ENCODE results near the gene KRTAP5-3. TPM values are rescaled to one million over a fixed set of nuclear protein-coding genes. Genes with fewer than 3 reads are reported as not detected.
A peak's percentile ranks its signal among the peaks of the same experiment; 100 is the strongest.
"Not testable (repeated sequence)": the region's sequence is repeated elsewhere in the genome, so short reads cannot be mapped to it uniquely, and the experiment has no call there.

KRTAP5-3 gene
- total RNA-seq, 1 experiment from 2014 or later = not detected

DNA sequence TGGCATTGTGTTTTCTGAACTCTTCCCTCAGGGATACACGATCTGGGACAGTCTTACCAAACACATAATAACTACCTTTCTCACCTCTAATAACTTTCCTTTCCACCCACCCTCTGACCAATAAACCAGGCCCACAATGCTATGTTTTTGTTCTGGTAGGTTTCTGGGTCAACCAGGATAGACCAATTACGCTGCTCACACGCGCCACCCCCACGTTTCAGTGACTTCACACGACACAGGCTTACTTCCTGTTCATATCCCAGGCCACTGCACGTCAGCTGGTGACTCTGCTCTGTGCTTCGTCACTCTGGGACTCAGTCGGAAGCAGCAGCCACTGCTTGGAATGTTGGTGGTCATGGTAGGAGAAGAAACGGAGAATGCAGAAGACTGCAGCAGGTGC is 11.2 kb upstream of the KRTAP5-3 start:
- peak; percentile 31 for DNase-seq (ENCODE audit: low read depth)

DNA sequence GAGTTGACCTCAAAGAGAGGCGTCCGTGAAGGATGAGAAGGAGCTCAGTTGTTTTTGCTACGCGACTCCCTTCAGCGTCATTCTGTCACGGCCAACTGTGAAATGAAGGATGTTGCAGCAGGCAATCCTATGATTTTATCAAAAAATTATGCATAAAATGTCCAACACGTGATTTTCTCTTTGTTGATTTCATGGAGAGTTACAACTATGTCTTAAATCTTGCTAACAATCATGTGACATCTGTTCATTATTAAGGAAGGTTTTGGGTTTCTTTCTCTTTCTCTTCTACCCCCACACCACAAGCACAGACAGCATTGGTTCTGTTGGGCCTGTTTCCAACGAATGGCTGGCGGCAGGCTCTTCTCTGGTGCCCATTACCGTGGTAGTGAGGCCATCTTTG is 10.0 kb upstream of the KRTAP5-3 start:
- DNase-seq (ENCODE audit: low read depth) = no peak

DNA sequence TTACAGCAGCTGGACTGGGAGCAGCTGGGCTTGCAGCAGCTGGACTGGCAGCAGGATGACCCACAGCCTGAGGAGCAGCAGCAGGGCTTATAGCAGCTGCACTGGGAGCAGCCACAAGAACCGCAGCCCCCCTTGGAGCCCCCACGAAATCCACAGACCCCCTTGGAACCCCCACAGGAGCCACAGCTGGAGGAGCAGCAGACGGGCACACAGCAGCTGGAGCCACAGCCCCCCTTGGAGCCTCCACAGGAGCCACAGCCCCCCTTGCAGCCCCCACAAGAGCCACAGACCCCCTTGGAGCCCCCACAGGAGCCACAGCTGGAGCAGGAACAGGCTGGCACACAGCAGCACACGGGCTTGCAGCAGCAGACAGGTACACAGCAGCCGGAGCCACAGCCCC is 362 bp downstream of the KRTAP5-3 start:
- not testable (repeated sequence) for DNase-seq (ENCODE audit: low read depth)

DNA sequence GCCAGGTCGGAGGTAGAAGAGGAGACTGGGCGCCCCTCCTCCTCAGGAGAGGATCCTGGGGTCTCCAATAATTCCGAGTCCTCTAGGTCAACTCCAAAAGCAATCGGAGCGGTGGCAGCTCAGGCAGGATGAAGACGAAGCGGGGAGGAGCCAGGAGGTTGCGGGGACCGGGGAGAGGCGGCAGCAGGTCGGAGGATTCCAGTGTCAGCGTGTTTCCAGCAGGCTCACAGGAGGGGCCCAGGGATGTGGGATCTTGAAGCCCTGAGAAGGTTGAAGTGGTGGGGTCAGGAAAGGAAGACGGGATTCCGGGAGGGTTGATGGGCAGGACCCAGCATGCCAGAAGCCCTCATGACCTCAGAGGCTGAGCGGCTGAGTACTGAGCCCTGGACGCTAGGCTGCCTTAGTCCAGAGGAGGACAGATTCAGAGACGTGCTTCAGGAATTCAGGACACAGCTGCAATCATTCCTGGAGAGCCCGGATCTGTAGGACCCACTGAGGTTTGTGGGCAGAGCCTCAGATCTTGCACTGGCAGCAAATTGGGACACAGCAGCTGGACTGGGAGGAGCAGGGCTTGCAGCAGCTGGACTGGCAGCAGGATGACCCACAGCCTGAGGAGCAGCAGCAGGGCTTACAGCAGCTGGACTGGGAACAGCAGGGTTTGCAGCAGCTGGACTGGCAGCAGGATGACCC is 962 bp downstream of the KRTAP5-3 start:
- DNase-seq (ENCODE audit: low read depth) = not testable (repeated sequence)

- DNase-seq (ENCODE audit: low read depth) = not testable (repeated sequence)
Measured at GRCh38 chr11:1605923-1606322, 2.3 kb downstream of the KRTAP5-3 start.

- no peak for DNase-seq (ENCODE audit: low read depth)
Measured at GRCh38 chr11:1604711-1605110, 3.6 kb downstream of the KRTAP5-3 start.

DNA sequence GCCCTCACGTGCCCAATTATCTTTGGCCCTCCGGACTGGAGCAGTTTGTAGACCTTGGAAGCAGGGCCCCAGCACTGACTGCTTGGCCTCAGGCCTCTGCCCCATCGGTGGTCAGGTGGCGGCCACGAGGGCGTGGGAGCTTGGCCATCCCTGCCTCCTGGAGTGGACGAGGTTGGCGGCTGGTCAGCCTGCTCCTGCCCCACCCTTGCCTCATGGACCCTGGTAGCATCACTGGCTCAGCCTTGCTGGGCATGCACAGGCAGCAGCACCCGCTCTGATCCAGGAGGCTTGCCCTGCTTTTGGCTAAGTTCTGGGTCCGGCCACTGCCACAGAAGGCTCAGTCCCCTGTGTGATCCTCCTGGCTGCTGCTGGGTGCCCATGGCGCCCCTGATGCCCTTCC is 4.1 kb downstream of the KRTAP5-3 start:
- no peak for DNase-seq (ENCODE audit: low read depth)

DNA sequence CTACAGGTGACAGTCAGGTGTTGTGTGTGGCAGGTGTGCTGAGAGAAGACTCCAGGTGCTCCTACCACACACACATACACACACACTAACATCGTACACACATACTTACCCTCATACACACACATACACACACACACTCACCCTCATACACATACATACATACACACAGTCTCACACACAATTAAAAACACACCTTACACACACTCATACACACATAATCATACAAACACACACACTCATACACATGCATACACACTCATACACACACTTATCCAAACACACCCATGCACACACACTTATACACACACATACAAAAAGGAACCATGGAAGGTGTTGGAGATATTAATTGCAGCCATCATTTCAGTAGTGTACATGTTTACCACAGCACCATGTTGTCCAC is 4.6 kb downstream of the KRTAP5-3 start:
- no peak for DNase-seq (ENCODE audit: low read depth)

GRCh38 chr11:1601663-1602062 is 6.6 kb downstream of the KRTAP5-3 start:
- DNase-seq (ENCODE audit: low read depth) = not testable (repeated sequence)

DNA sequence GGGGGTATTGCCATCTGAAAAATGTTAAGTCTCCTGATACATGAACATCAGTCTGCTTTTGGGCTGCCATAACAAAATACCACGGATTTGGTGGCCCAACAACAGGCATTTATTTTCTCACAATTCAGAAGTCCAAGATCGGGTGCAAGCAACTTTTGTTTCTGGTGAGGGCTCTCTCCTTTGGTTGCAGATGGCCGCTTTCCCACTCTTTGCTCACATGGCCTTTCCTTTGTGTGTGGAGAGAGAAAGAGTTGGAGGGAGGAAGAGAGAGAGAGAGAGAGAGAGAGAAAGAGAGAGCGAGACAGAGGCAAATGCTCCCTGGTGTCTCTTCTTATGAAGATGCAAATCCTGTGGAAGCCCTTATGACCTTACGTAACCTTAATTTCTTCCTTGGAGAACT is 7.6 kb downstream of the KRTAP5-3 start:
- no peak for DNase-seq (ENCODE audit: low read depth)

GRCh38 chr11:1598816-1599215 is 9.4 kb downstream of the KRTAP5-3 start:
- DNase-seq (ENCODE audit: low read depth) = peak; percentile 19

GRCh38 chr11:1598406-1598805 is 9.9 kb downstream of the KRTAP5-3 start:
- DNase-seq (ENCODE audit: low read depth) = not testable (repeated sequence)

DNA sequence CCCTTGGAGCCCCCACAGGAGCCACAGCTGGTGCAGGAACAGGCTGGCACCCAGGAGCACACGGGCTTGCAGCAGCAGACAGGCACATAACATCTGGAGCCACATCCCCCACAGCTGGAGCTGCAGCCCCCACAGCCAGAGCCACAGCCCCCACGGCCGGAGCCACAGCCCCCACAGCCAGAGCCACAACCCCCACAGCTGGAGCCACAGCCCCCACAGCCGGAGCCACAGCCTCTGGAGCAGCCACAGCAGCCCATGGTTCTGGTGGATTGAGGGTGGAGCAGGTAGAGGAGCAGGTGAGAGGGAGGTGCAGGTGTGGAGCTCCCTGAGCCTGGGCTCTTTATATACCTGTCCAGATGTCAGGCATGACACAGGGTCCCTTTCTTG is 10.3 kb downstream of the KRTAP5-3 start, which contains the start of gene KRTAP5-2:
Gene KRTAP5-2, minus strand, starts transcription at position 301 of the 387 bp plus-strand sequence. Its CDS starts 44 bp downstream, at position 257.
- no peak for DNase-seq (ENCODE audit: low read depth)

DNA sequence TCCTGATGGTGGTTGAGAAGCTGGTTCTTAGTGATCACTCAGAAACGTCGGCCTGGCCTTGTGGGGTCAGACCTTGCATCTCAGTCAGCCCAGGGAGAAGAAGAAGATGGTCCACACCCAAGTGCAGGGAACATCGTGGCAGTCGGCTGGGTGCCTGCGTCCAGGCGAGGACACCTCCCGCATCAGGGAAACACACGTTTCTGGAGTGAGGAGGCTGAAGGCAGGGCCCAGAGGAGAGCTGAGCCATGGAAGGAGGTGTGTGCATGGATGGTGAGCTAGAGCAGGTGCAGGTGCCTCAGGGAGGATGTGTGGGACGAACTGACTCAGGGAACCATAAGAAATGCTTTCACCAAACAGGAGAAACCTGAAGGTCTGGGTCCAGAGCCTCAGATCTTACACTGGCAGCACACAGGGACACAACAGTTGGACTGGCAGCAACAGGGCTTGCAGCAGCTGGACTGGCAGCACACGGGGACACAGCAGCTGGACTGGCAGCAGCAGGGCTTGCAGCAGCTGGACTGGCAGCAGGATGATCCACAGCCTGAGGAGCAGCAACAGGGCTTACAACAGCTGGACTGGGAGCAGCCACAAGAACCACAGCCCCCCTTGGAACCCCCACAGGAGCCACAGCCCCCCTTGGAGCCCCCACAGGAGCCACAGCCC is 10.8 kb downstream of the KRTAP5-3 start:
- no peak for DNase-seq (ENCODE audit: low read depth)

DNA sequence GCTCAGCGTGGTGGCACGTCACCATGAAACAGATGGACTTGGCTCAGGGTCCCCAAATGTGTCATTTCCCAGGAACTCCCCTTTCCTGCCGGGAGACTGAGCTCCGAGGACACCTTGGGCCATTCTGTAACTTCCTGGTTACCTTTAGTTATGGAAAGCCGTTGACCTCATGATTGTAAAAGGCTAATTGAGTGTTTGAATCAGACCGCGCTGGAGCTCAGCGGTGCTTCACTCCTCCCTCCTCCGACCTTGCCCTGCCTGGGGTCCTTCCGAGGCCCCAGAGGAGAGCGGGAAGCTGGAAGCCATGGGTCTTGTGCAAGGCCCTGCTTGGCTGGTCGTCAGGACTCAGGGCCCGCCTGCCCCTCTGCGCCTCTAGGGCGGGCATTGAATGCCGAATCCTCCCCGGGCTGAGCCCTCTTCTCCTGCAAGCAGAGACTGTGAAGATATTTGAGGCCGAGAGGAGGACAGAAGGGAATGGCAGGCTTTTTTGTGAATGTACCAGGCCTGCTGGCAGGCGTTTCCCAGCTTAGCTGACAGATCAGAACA is 11.6 kb downstream of the KRTAP5-3 start:
- not testable (repeated sequence) for DNase-seq (ENCODE audit: low read depth)

GRCh38 chr11:1595994-1596575 is 12.2 kb downstream of the KRTAP5-3 start:
- not testable (repeated sequence) for DNase-seq (ENCODE audit: low read depth)

DNA sequence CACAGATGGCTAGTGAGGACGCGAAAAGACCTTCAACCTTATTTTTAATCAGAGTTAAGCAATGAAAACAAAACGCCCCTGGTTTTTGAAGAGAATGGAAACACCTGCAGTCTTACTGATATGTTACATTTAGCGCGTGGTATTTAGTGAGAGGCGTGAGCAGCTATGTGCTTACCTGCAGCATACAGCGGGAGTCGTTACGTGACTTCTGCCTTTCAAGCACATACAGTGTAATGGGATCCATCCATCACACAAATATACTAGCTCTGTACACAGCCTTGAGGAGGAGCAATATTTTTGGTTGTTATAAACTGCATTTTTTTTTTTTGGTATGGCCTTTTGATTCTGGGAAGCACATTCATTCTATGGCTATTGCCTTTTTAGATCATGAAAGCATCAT is 15.6 kb downstream of the KRTAP5-3 start:
- no peak for DNase-seq (ENCODE audit: low read depth)

- DNase-seq (ENCODE audit: low read depth) = no peak
Measured at GRCh38 chr11:1589996-1590395, 18.3 kb downstream of the KRTAP5-3 start.

GRCh38 chr11:1589191-1589963 is 18.9 kb downstream of the KRTAP5-3 start:
- not testable (repeated sequence) for DNase-seq (ENCODE audit: low read depth)

DNA sequence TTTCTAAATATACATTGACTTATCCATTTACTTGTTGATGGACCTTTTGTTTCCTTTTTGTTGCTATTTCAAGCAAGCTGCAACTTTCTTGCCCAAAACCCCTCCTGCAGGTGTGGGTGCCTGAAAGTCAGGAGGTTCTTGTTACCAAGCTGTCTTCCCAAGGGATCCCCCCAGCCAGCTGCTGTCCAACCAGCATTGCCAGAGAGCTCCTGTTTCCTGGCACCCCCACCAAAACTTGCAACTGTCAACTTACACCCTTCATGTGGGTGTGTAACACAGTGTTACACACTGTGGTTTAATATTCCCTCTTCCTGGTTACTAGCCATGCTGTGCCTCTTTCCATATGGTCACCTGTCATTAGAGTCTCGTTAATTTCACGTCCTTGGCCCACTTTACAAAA is 21.6 kb downstream of the KRTAP5-3 start:
- no peak for DNase-seq (ENCODE audit: low read depth)

DNA sequence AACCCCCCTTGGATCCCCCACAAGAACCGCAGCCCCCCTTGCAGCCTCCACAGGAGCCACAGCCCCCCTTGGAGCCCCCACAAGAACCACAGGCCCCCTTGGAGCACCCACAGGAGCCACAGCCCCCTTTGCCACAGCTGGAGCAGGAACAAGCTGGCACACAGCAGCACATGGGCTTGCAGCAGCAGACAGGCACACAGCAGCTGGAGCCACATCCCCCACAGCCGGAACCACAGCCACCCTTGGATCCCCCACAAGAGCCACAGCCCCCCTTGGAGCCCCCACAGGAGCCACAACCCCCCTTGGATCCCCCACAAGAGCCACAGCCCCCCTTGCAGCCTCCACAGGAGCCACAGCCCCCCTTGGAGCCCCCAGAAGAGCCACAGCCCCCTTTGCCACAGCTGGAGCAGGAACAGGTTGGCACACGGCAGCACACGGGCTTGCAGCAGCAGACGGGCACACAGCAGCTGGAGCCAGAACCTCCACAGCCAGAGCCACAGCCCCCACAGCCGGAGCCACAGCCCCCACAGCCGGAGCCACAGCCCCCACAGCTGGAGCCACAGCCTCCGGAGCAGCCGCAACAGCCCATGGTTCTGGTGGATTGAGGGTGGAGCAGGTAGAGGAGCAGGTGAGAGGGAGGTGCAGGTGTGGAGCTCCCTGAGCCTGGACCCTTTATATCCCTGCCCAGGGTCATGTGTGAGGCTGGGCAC is 23.4 kb downstream of the KRTAP5-3 start, which contains the start of gene KRTAP5-1:
Gene KRTAP5-1, minus strand, starts transcription at position 623 of the 710 bp plus-strand sequence. Its CDS starts 34 bp downstream, at position 589.
- DNase-seq (ENCODE audit: low read depth) = not testable (repeated sequence)
